ENCODE data around the gene HLA-DPA1.

DNA sequence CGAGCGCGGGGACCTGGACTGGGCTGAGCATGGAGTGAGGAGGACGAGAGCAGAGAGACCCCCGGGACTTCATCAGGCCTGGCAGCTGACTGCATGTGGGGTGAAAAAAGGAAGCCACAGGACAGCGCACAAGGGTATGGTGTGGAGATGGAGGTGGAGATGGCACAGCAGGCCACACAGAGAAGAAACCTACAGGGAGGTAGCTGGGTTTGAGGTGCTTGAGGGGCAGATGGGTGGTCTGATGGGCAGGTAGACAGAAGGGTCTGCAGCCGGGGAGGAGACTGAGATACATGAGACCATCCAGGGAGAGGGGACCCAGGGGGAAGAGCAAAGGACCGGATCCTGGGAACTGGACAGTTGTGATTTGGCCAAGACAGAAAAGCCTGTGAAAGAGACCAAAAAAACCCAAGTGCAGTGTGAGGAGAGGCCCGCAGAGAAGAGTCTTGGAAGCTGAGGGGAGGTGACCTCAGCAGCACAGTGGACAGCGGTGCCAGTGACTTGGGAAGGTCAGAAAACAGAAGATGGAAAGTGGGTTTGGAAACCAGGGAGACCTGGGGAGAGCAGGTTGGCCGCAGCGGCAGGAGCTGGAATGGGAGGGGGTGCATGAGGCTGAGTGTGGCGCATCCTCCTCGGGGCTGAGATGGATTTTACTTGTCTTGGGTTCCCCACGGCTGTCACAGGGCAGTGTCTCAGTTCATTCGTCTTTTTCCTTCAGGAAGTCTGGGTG, 7.8 kb upstream of the HLA-DPA1 start:
- TF ChIP-seq, protein P1, sequence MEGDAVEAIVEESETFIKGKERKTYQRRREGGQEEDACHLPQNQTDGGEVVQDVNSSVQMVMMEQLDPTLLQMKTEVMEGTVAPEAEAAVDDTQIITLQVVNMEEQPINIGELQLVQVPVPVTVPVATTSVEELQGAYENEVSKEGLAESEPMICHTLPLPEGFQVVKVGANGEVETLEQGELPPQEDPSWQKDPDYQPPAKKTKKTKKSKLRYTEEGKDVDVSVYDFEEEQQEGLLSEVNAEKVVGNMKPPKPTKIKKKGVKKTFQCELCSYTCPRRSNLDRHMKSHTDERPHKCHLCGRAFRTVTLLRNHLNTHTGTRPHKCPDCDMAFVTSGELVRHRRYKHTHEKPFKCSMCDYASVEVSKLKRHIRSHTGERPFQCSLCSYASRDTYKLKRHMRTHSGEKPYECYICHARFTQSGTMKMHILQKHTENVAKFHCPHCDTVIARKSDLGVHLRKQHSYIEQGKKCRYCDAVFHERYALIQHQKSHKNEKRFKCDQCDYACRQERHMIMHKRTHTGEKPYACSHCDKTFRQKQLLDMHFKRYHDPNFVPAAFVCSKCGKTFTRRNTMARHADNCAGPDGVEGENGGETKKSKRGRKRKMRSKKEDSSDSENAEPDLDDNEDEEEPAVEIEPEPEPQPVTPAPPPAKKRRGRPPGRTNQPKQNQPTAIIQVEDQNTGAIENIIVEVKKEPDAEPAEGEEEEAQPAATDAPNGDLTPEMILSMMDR (IDR thresholded peaks at IDR 0.05) = no peak
- TF ChIP-seq POLR2AphosphoS5 (IDR thresholded peaks at IDR 0.05) = no peak
- no peak for TF ChIP-seq POLR2A (IDR thresholded peaks at IDR 0.05)
